SK-N-MC (cell line): Measurements from ENCODE around the gene ABCG5.

Experiments
- EZH2 ChIP-seq: fragments of 200-600 bp; sonication (generic); IDR thresholded peaks from one replicate; pipeline ENCODE4 v1.6.1; 2017; ENCODE audit warnings: antibody characterized with exemption
- FOXP2 ChIP-seq: optimal IDR thresholded peaks from 2 replicates; pipeline ENCODE3; 2011; ENCODE audit warnings: mild to moderate bottlenecking, moderate library complexity; ENCODE audit not compliant: insufficient read depth; ENCODE audit errors: extremely low read length, control extremely low read depth

GRCh38 chr2:43823751-43824150 lies 14.9 kb downstream of the ABCG5 start:
- TF ChIP-seq EZH2 (no peak), FOXP2 (no peak)
